GM20431 (cell line): ENCODE data around the gene GDF7.

Source experiments
- in situ Hi-C: fragments of 300-500 bp; cut with MseI, MboI; formaldehyde crosslinking; loops from one replicate; pipeline ENCODE4 v1.15.0; 2020; ENCODE audit warnings: low sequenced_read_pairs; ENCODE audit not compliant: unreplicated experiment

The GDF7 gene

GRCh38 chr2:20666304-20667150 is at the start of gene GDF7:
Gene GDF7, plus strand, starts transcription at chr2:20667144. Its CDS starts 96 bp downstream, at chr2:20667240.
- in situ Hi-C loops, result no loop called here

- in situ Hi-C loops, result no loop called here
These were observed 49.0 kb upstream of the GDF7 start for GRCh38 chr2:20617892-20618467.

- in situ Hi-C loops, result no loop called here
These were observed 48.5 kb upstream of the GDF7 start for GRCh38 chr2:20618468-20618885.

GRCh38 chr2:20618886-20619521 is 47.9 kb upstream of the GDF7 start:
- in situ Hi-C loops, result no loop called here

GRCh38 chr2:20619624-20620024 is 47.3 kb upstream of the GDF7 start:
- in situ Hi-C loops, result no loop called here

- in situ Hi-C loops, result no loop called here
These were observed 46.7 kb upstream of the GDF7 start for GRCh38 chr2:20620271-20620681.

GRCh38 chr2:20620696-20621365 is 46.1 kb upstream of the GDF7 start:
- in situ Hi-C loops, result no loop called here

- in situ Hi-C loops, result no loop called here
These were observed 45.3 kb upstream of the GDF7 start for GRCh38 chr2:20621366-20622295.

GRCh38 chr2:20622296-20622686 is 44.7 kb upstream of the GDF7 start:
- in situ Hi-C loops, result no loop called here

GRCh38 chr2:20622731-20623130 is 44.2 kb upstream of the GDF7 start:
- in situ Hi-C loops, result no loop called here

- in situ Hi-C loops, result no loop called here
These were observed 43.7 kb upstream of the GDF7 start for GRCh38 chr2:20623241-20623640.

- in situ Hi-C loops, result no loop called here
These were observed 43.2 kb upstream of the GDF7 start for GRCh38 chr2:20623741-20624155.

GRCh38 chr2:20624156-20624883 is 42.6 kb upstream of the GDF7 start:
- in situ Hi-C loops, result no loop called here

- in situ Hi-C loops, result loop anchor here (25.0 kb wide), 1 partner anchor 488 kb away; no protein-coding TSS in a partner anchor
These were observed 42.0 kb upstream of the GDF7 start for GRCh38 chr2:20624884-20625485.

- in situ Hi-C loops, result loop anchor here (25.0 kb wide), 1 partner anchor 488 kb away; no protein-coding TSS in a partner anchor
These were observed 41.2 kb upstream of the GDF7 start for GRCh38 chr2:20625491-20626391.

- in situ Hi-C loops, result loop anchor here (25.0 kb wide), 1 partner anchor 489 kb away; no protein-coding TSS in a partner anchor
These were observed 40.6 kb upstream of the GDF7 start for GRCh38 chr2:20626392-20626697.

- in situ Hi-C loops, result loop anchor here (25.0 kb wide), 1 partner anchor 490 kb away; no protein-coding TSS in a partner anchor
These were observed 40.0 kb upstream of the GDF7 start for GRCh38 chr2:20626698-20627513.
